DND-41 (cell line): ENCODE results near the gene CDK11B.
"Not testable (repeated sequence)": the region's sequence is repeated elsewhere in the genome, so short reads cannot be mapped to it uniquely, and the experiment has no call there.

Experiments
- ATAC-seq: fragments of 200-7000 bp; cut with Tn5 transposase; 3 replicates; pipeline ENCODE4 v1.9.1; 2021; ENCODE audit warnings: low read depth; ENCODE audit not compliant: insufficient read depth
- DNase-seq: peaks from one replicate; pipeline ENCODE4 v3.0.0-alpha.2; 2020
- H2AFZ ChIP-seq: 2 replicates; pipeline ENCODE4 v1.6.0; 2012; ENCODE audit warnings: low read depth, low read length
- H3K27ac ChIP-seq: 2 replicates; pipeline ENCODE4 v1.5.1; 2012; ENCODE audit warnings: low read length, inconsistent platforms
- H3K27me3 ChIP-seq: fragments of 200-600 bp; sonication (generic); 2 replicates; pipeline ENCODE4 v1.6.0; 2012; ENCODE audit warnings: low read length, mild to moderate bottlenecking, inconsistent platforms; ENCODE audit not compliant: insufficient read depth, poor library complexity
- H3K36me3 ChIP-seq: 2 replicates; pipeline ENCODE4 v1.5.1; 2012; ENCODE audit warnings: low read length, inconsistent platforms; ENCODE audit not compliant: insufficient read depth
- H3K4me1 ChIP-seq: 2 replicates; pipeline ENCODE4 v1.5.1; 2012; ENCODE audit warnings: mild to moderate bottlenecking, low read length; ENCODE audit not compliant: insufficient read depth
- H3K4me2 ChIP-seq: 2 replicates; pipeline ENCODE4 v1.6.0; 2012; ENCODE audit warnings: mild to moderate bottlenecking, moderate library complexity, low read length, inconsistent platforms; ENCODE audit not compliant: insufficient read depth
- H3K4me3 ChIP-seq, 2 experiments: fragments of 200-600 bp in 1 of 2; shearing (Covaris generic) in 1 of 2; 2 replicates each; pipeline ENCODE4 v1.5.1; 2012 to 2016; ENCODE audit warnings: inconsistent platforms in 2 of 2, low read length in 2 of 2, mild to moderate bottlenecking in 2 of 2, low read depth in 1 of 2, moderate library complexity in 1 of 2
- H3K79me2 ChIP-seq: 2 replicates; pipeline ENCODE4 v1.6.0; 2012; ENCODE audit warnings: low read length, inconsistent platforms; ENCODE audit not compliant: insufficient read depth
- H3K9ac ChIP-seq: 2 replicates; pipeline ENCODE4 v1.6.0; 2012; ENCODE audit warnings: low read depth, mild to moderate bottlenecking, inconsistent platforms, low read length, moderate library complexity
- H3K9me3 ChIP-seq: 2 replicates; pipeline ENCODE4 v1.5.1; 2012; ENCODE audit warnings: low read length, moderate library complexity, mild to moderate bottlenecking, inconsistent platforms; ENCODE audit not compliant: insufficient read depth, severe bottlenecking
- H4K20me1 ChIP-seq: 2 replicates; pipeline ENCODE4 v1.6.0; 2012; ENCODE audit warnings: low read length; ENCODE audit not compliant: insufficient read depth
- CTCF ChIP-seq: IDR thresholded peaks from 2 replicates; pipeline ENCODE4 v1.5.1; 2012; ENCODE audit warnings: borderline replicate concordance, low read length, moderate library complexity, mild to moderate bottlenecking; ENCODE audit not compliant: poor library complexity, severe bottlenecking; ENCODE audit errors: extremely low read depth

CDK11B gene

GRCh38 chr1:1658583-1659549 is at the start of gene CDK11B:
CDK11B (minus strand) TSS chr1:1659004; CDS start chr1:1657485, 1,519 bp downstream.
- peaks cover 38% of the 10 kb centered on the region for H3K36me3 ChIP-seq
- H3K4me3 ChIP-seq, result peak within 1 kb of the TSS; percentile 58 to 82
- peak; percentile 95 for DNase-seq
- H4K20me1 ChIP-seq, H3K9me3 ChIP-seq, H3K27me3 ChIP-seq: not testable (repeated sequence)
- TF ChIP-seq CTCF, result peak; percentile 24
- H3K9ac ChIP-seq, result peak within 1 kb of the TSS; percentile 59
- H3K27ac ChIP-seq, result peak within 1 kb of the TSS; percentile 82
- H2AFZ ChIP-seq, result peak within 1 kb of the TSS; percentile 61
- peak within 1 kb of the TSS; percentile 60 for H3K4me2 ChIP-seq
- peak; percentile 93 for ATAC-seq
- peaks cover 25% of the 10 kb centered on the region for H3K4me1 ChIP-seq
- peaks cover 32% of the 10 kb centered on the region for H3K79me2 ChIP-seq

- not testable (repeated sequence) for H3K4me1 ChIP-seq, H3K4me2 ChIP-seq, DNase-seq, H2AFZ ChIP-seq, H4K20me1 ChIP-seq, H3K9me3 ChIP-seq, ATAC-seq, H3K4me3 ChIP-seq, H3K9ac ChIP-seq, H3K27ac ChIP-seq, H3K79me2 ChIP-seq, H3K27me3 ChIP-seq
- peaks cover 13% of the 10 kb centered on the region; the same call in 1 of the 2 replicates for H3K36me3 ChIP-seq
These were observed 49.1 kb upstream of the CDK11B start for GRCh38 chr1:1707897-1708296.

GRCh38 chr1:1707241-1707640 is 48.4 kb upstream of the CDK11B start:
- H3K27ac ChIP-seq, H3K27me3 ChIP-seq, H3K9me3 ChIP-seq, H3K79me2 ChIP-seq, H2AFZ ChIP-seq, H3K9ac ChIP-seq, H3K4me2 ChIP-seq, ATAC-seq, H3K4me3 ChIP-seq, H3K4me1 ChIP-seq, DNase-seq, H4K20me1 ChIP-seq: not testable (repeated sequence)
- peaks cover 13% of the 10 kb centered on the region; the same call in 1 of the 2 replicates for H3K36me3 ChIP-seq

- peaks cover 13% of the 10 kb centered on the region; the same call in 1 of the 2 replicates for H3K36me3 ChIP-seq
- H3K79me2 ChIP-seq, H4K20me1 ChIP-seq, H3K27me3 ChIP-seq, DNase-seq, H3K9ac ChIP-seq, H3K27ac ChIP-seq, H3K9me3 ChIP-seq, H3K4me3 ChIP-seq, ATAC-seq, H3K4me2 ChIP-seq, H3K4me1 ChIP-seq, H2AFZ ChIP-seq: not testable (repeated sequence)
These were observed 46.8 kb upstream of the CDK11B start for GRCh38 chr1:1705623-1706022.

GRCh38 chr1:1704284-1704957 is 45.6 kb upstream of the CDK11B start:
- H2AFZ ChIP-seq, H3K4me3 ChIP-seq, H3K4me2 ChIP-seq, H4K20me1 ChIP-seq, H3K4me1 ChIP-seq, H3K27ac ChIP-seq, H3K9ac ChIP-seq, H3K27me3 ChIP-seq, H3K79me2 ChIP-seq, ATAC-seq, H3K9me3 ChIP-seq: not testable (repeated sequence)
- H3K36me3 ChIP-seq, result peaks cover 13% of the 10 kb centered on the region; the same call in 1 of the 2 replicates
- peak; percentile 1 for DNase-seq
